Fibroblast of villous mesenchyme (primary cell): ENCODE data around the gene TOX4. TPM values are rescaled to one million over a fixed set of nuclear protein-coding genes. Genes with fewer than 3 reads are reported as not detected.
"Not testable (repeated sequence)": the region's sequence is repeated elsewhere in the genome, so short reads cannot be mapped to it uniquely, and the experiment has no call there.

Source experiments
- DNase-seq: peaks from one replicate; pipeline ENCODE4 v3.0.0-alpha.2; 2010; ENCODE audit warnings: low read depth
- H3K4me3 ChIP-seq: 2 replicates; pipeline ENCODE4 v1.5.1; 2011; ENCODE audit warnings: low read depth, mild to moderate bottlenecking, low read length
- CTCF ChIP-seq: IDR thresholded peaks from 2 replicates; pipeline ENCODE4 v1.5.1; 2012; ENCODE audit warnings: low read depth, mild to moderate bottlenecking, low read length; ENCODE audit not compliant: insufficient read depth
- total RNA-seq: library from RNA; depleted of rRNA; stranded (reverse); fragments of >200 nt; gene quantifications from 2 replicates; pipeline ENCODE4 v1.2.3, GENCODE V29; 2012

Gene TOX4
- total RNA-seq, result 26.4 and 39.3 TPM in 2 replicates

GRCh38 chr14:21476925-21477681 lies at the start of gene TOX4, which contains the start of gene RAB2B:
TSS of gene TOX4 (plus strand) at chr14:21477195. CDS start at chr14:21477279, 84 bp downstream.
TSS of gene RAB2B (minus strand) at chr14:21476959. CDS start at chr14:21476872, 87 bp downstream.
- peak within 1 kb of the TSS; percentile 98 for H3K4me3 ChIP-seq
- TF ChIP-seq CTCF, result peak; percentile 100

GRCh38 chr14:21428930-21429329 lies 48.1 kb upstream of the TOX4 start:
- TF ChIP-seq CTCF, result no peak
- H3K4me3 ChIP-seq, result no peak overlapping the region
- no peak for DNase-seq

More at GRCh38 chr14:21476925-21477681, at the start of gene TOX4, which contains the start of gene RAB2B:
- DNase-seq, result peak; percentile 99

- no peak overlapping the region for H3K4me3 ChIP-seq
- TF ChIP-seq CTCF, result no peak
- DNase-seq, result no peak
Measured at GRCh38 chr14:21431126-21431525, 45.9 kb upstream of the TOX4 start.

GRCh38 chr14:21436567-21437062 lies 40.4 kb upstream of the TOX4 start:
- no peak for TF ChIP-seq CTCF
- peak overlapping the region; percentile 93 for H3K4me3 ChIP-seq
- no peak for DNase-seq

GRCh38 chr14:21437063-21437901 lies 39.7 kb upstream of the TOX4 start:
- TF ChIP-seq CTCF, result no peak
- peak; percentile 99 for DNase-seq
- H3K4me3 ChIP-seq, result peak overlapping the region; percentile 93

- DNase-seq, result no peak
- no peak for TF ChIP-seq CTCF
- no peak overlapping the region for H3K4me3 ChIP-seq
Measured at GRCh38 chr14:21440859-21441258, 36.1 kb upstream of the TOX4 start.

- not testable (repeated sequence) for H3K4me3 ChIP-seq, DNase-seq
Measured at GRCh38 chr14:21442657-21443056, 34.3 kb upstream of the TOX4 start.
